H1 (cell line): ENCODE data around the gene SYNPO. TPM values are rescaled to one million over a fixed set of nuclear protein-coding genes. Genes with fewer than 3 reads are reported as not detected.

Experiments
- EP300 ChIP-seq, 2 experiments: IDR thresholded peaks; 1 replicate in 1 of 2; 2 replicates in 1 of 2; pipeline ENCODE4 v1.6.1; 2011 to 2012; ENCODE audit warnings: low read depth in 2 of 2, low read length in 2 of 2, mild to moderate bottlenecking in 2 of 2, borderline replicate concordance in 1 of 2, inconsistent platforms in 1 of 2, moderate library complexity in 1 of 2
- FOSL1 ChIP-seq: IDR thresholded peaks from 2 replicates; pipeline ENCODE4 v1.6.1; 2011; ENCODE audit warnings: mild to moderate bottlenecking, low read depth, low read length, moderate library complexity; ENCODE audit not compliant: insufficient read depth
- RNF2 ChIP-seq: fragments of 200-900, 300-1000 bp; sonication (generic); IDR thresholded peaks from 2 replicates; pipeline ENCODE4 v1.7.1; 2016; ENCODE audit warnings: borderline replicate concordance, low read depth, mild to moderate bottlenecking, antibody characterized with exemption, low read length; ENCODE audit not compliant: poor library complexity, severe bottlenecking; ENCODE audit errors: missing control alignments
- SIRT6 ChIP-seq: IDR thresholded peaks from one replicate; pipeline ENCODE4 v1.7.1; 2012; ENCODE audit warnings: low read length, inconsistent platforms
- polyA plus RNA-seq, 7 experiments: library from polyadenylated mRNA; depleted of rRNA in 3 of 7; stranded (reverse) in 5 of 7; unstranded in 2 of 7; fragments of >200 nt in 5 of 7; fragments of 200-250 nt in 2 of 7; gene quantifications; 1 replicate in 5 of 7; 2 replicates in 1 of 7; 4 replicates in 1 of 7; pipeline versions ENCODE4 v1.2.1 to v1.2.3, GENCODE V29; 2011 to 2013; ENCODE audit warnings: missing spikeins in 2 of 7, mixed read lengths in 2 of 7
- total RNA-seq: library from RNA; stranded (reverse); fragmentation: NEBNext Ultra II Directional; extraction: Animal tissue kit (Norgen Biotek cat#: 25700); gene quantifications from 2 replicates; pipeline ENCODE4 v1.2.1, GENCODE V29; 2021
- TF ChIP-seq, protein P1 (sequence below): fragments of 300-600 bp; sonication (generic); IDR thresholded peaks from 2 replicates; pipeline ENCODE4 v1.7.1; 2012; ENCODE audit warnings: low read length, moderate library complexity, mild to moderate bottlenecking, inconsistent platforms; ENCODE audit not compliant: insufficient replicate concordance
- TF ChIP-seq, protein P2 (sequence below): IDR thresholded peaks from 2 replicates; pipeline ENCODE4 v1.6.1; 2011; ENCODE audit warnings: low read depth, mild to moderate bottlenecking, low read length; ENCODE audit not compliant: insufficient read depth
- TF ChIP-seq, protein P3 (sequence below): IDR thresholded peaks from 2 replicates; pipeline ENCODE4 v1.6.1; 2012; ENCODE audit warnings: inconsistent platforms

Gene SYNPO
- total and polyA plus RNA-seq, 2 of the 8 experiments (the other 6 are each of a cell fraction or from before 2014, with no cell fraction given): 2.3 TPM

DNA sequence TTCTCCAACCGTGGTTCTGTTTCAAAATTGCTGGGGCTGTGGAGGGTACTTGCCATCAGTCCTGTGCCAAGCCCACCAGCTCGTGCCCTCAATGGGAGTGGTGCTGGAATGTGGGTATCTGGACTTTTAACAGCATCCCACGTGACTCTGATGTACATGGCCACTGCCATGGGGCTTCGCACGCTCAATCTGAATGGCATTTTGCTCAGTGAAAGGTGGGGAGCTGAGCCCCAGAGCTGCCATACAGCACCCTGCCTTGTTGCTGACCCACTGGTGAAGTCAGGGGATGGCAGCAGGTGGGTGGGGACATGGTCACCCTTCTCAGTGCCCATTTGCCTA is 16.6 kb upstream of the SYNPO start (continued):
- TF ChIP-seq, protein P1, sequence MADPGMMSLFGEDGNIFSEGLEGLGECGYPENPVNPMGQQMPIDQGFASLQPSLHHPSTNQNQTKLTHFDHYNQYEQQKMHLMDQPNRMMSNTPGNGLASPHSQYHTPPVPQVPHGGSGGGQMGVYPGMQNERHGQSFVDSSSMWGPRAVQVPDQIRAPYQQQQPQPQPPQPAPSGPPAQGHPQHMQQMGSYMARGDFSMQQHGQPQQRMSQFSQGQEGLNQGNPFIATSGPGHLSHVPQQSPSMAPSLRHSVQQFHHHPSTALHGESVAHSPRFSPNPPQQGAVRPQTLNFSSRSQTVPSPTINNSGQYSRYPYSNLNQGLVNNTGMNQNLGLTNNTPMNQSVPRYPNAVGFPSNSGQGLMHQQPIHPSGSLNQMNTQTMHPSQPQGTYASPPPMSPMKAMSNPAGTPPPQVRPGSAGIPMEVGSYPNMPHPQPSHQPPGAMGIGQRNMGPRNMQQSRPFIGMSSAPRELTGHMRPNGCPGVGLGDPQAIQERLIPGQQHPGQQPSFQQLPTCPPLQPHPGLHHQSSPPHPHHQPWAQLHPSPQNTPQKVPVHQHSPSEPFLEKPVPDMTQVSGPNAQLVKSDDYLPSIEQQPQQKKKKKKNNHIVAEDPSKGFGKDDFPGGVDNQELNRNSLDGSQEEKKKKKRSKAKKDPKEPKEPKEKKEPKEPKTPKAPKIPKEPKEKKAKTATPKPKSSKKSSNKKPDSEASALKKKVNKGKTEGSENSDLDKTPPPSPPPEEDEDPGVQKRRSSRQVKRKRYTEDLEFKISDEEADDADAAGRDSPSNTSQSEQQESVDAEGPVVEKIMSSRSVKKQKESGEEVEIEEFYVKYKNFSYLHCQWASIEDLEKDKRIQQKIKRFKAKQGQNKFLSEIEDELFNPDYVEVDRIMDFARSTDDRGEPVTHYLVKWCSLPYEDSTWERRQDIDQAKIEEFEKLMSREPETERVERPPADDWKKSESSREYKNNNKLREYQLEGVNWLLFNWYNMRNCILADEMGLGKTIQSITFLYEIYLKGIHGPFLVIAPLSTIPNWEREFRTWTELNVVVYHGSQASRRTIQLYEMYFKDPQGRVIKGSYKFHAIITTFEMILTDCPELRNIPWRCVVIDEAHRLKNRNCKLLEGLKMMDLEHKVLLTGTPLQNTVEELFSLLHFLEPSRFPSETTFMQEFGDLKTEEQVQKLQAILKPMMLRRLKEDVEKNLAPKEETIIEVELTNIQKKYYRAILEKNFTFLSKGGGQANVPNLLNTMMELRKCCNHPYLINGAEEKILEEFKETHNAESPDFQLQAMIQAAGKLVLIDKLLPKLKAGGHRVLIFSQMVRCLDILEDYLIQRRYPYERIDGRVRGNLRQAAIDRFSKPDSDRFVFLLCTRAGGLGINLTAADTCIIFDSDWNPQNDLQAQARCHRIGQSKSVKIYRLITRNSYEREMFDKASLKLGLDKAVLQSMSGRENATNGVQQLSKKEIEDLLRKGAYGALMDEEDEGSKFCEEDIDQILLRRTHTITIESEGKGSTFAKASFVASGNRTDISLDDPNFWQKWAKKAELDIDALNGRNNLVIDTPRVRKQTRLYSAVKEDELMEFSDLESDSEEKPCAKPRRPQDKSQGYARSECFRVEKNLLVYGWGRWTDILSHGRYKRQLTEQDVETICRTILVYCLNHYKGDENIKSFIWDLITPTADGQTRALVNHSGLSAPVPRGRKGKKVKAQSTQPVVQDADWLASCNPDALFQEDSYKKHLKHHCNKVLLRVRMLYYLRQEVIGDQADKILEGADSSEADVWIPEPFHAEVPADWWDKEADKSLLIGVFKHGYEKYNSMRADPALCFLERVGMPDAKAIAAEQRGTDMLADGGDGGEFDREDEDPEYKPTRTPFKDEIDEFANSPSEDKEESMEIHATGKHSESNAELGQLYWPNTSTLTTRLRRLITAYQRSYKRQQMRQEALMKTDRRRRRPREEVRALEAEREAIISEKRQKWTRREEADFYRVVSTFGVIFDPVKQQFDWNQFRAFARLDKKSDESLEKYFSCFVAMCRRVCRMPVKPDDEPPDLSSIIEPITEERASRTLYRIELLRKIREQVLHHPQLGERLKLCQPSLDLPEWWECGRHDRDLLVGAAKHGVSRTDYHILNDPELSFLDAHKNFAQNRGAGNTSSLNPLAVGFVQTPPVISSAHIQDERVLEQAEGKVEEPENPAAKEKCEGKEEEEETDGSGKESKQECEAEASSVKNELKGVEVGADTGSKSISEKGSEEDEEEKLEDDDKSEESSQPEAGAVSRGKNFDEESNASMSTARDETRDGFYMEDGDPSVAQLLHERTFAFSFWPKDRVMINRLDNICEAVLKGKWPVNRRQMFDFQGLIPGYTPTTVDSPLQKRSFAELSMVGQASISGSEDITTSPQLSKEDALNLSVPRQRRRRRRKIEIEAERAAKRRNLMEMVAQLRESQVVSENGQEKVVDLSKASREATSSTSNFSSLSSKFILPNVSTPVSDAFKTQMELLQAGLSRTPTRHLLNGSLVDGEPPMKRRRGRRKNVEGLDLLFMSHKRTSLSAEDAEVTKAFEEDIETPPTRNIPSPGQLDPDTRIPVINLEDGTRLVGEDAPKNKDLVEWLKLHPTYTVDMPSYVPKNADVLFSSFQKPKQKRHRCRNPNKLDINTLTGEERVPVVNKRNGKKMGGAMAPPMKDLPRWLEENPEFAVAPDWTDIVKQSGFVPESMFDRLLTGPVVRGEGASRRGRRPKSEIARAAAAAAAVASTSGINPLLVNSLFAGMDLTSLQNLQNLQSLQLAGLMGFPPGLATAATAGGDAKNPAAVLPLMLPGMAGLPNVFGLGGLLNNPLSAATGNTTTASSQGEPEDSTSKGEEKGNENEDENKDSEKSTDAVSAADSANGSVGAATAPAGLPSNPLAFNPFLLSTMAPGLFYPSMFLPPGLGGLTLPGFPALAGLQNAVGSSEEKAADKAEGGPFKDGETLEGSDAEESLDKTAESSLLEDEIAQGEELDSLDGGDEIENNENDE: no peak
- TF ChIP-seq, protein P2, sequence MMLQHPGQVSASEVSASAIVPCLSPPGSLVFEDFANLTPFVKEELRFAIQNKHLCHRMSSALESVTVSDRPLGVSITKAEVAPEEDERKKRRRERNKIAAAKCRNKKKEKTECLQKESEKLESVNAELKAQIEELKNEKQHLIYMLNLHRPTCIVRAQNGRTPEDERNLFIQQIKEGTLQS: no peak
- TF ChIP-seq EP300 (IDR thresholded peaks at IDR 0.05; ENCODE audit: borderline replicate concordance in 1 of 2, low read depth in 2 of 2, low read length in 2 of 2): no peak
- TF ChIP-seq RNF2: no peak
- TF ChIP-seq, protein P3, sequence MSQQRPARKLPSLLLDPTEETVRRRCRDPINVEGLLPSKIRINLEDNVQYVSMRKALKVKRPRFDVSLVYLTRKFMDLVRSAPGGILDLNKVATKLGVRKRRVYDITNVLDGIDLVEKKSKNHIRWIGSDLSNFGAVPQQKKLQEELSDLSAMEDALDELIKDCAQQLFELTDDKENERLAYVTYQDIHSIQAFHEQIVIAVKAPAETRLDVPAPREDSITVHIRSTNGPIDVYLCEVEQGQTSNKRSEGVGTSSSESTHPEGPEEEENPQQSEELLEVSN: no peak
- TF ChIP-seq SIRT6: no peak
- no peak for TF ChIP-seq FOSL1
